HEK293T (cell line): Measurements from ENCODE around the gene ELMO3.

Experiments
- CTCF ChIA-PET: fragments of 350-600 bp; formaldehyde crosslinking; extraction: SDS; loops from one replicate; lab custom pipeline; 2021; ENCODE audit warnings: antibody characterized with exemption, inconsistent platforms; lab: Yijun Ruan, JAX
- POLR2A ChIA-PET: fragments of 350-600 bp; formaldehyde crosslinking; extraction: SDS; loops from one replicate; lab custom pipeline; 2020; ENCODE audit warnings: antibody characterized with exemption, inconsistent platforms; lab: Yijun Ruan, JAX
- DNase-seq: peaks from one replicate; pipeline ENCODE4 v3.0.0; 2012; ENCODE audit warnings: mixed read lengths; ENCODE audit errors: extremely low spot score
- ARNT ChIP-seq: fragments of 450-650 bp; IDR thresholded peaks from 2 replicates; pipeline ENCODE4 v1.6.1; 2017; ENCODE audit warnings: mild to moderate bottlenecking
- BHLHE40 ChIP-seq: fragments of 450-650 bp; IDR thresholded peaks from 2 replicates; pipeline ENCODE4 v1.6.1; 2016; ENCODE audit warnings: mild to moderate bottlenecking, moderate library complexity, borderline replicate concordance
- CTBP1 ChIP-seq: fragments of 450-650 bp; IDR thresholded peaks from 2 replicates; pipeline ENCODE4 v1.6.1; 2016; ENCODE audit warnings: borderline replicate concordance
- ELF4 ChIP-seq: fragments of 450-650 bp; IDR thresholded peaks from 2 replicates; pipeline ENCODE4 v1.6.1; 2017; ENCODE audit warnings: antibody characterized with exemption
- FOXA1 ChIP-seq: fragments of 450-650 bp; IDR thresholded peaks from 2 replicates; pipeline ENCODE4 v1.6.1; 2016; ENCODE audit warnings: mild to moderate bottlenecking
- FOXK2 ChIP-seq: fragments of 450-650 bp; IDR thresholded peaks from 2 replicates; pipeline ENCODE4 v1.6.1; 2016; ENCODE audit warnings: mild to moderate bottlenecking
- FOXM1 ChIP-seq: fragments of 450-650 bp; IDR thresholded peaks from 2 replicates; pipeline ENCODE4 v1.6.1; 2017; ENCODE audit warnings: mild to moderate bottlenecking, borderline replicate concordance
- HDGF ChIP-seq: fragments of 450-650 bp; IDR thresholded peaks from 2 replicates; pipeline ENCODE4 v1.6.1; 2017; ENCODE audit warnings: antibody characterized with exemption, borderline replicate concordance
- L3MBTL2 ChIP-seq: fragments of 450-650 bp; conservative IDR thresholded peaks from 2 replicates; pipeline ENCODE4 v1.6.1; 2016; ENCODE audit warnings: mild to moderate bottlenecking
- LEF1 ChIP-seq: fragments of 450-650 bp; IDR thresholded peaks from 2 replicates; pipeline ENCODE4 v1.6.1; 2017; ENCODE audit warnings: mild to moderate bottlenecking, borderline replicate concordance
- NFRKB ChIP-seq: fragments of 450-650 bp; IDR thresholded peaks from 2 replicates; pipeline ENCODE4 v1.6.1; 2016; ENCODE audit warnings: mild to moderate bottlenecking, moderate library complexity
- PKNOX1 ChIP-seq: fragments of 450-650 bp; IDR thresholded peaks from 2 replicates; pipeline ENCODE4 v1.6.1; 2016
- SP1 ChIP-seq: fragments of 450-650 bp; IDR thresholded peaks from 2 replicates; pipeline ENCODE4 v1.6.1; 2017
- SUZ12 ChIP-seq: fragments of 450-650 bp; IDR thresholded peaks from 2 replicates; pipeline ENCODE4 v1.6.1; 2016; ENCODE audit warnings: mild to moderate bottlenecking
- TARDBP ChIP-seq: fragments of 450-650 bp; IDR thresholded peaks from 2 replicates; pipeline ENCODE4 v1.6.1; 2016
- ZNF384 ChIP-seq: fragments of 450-650 bp; IDR thresholded peaks from 2 replicates; pipeline ENCODE4 v1.6.1; 2016

The ELMO3 gene

GRCh38 chr16:67188323-67188722 lies 10.6 kb upstream of the ELMO3 start:
- DNase-seq, result no peak
- TF ChIP-seq FOXK2, result no peak
- ChIA-PET POLR2A (no interaction called here), CTCF (no interaction called here)

- POLR2A ChIA-PET, result no interaction called here
- TF ChIP-seq HDGF (no peak), LEF1 (no peak), CTBP1 (no peak), BHLHE40 (no peak), SUZ12 (no peak), FOXA1 (no peak), TARDBP (no peak), SP1 (no peak)
- CTCF ChIA-PET, result no interaction called here
- no peak for DNase-seq
These were observed 10.1 kb upstream of the ELMO3 start for GRCh38 chr16:67188798-67189197.

- TF ChIP-seq NFRKB (no peak), FOXK2 (no peak), SUZ12 (no peak), ARNT (no peak), ZNF384 (no peak), HDGF (no peak), BHLHE40 (no peak)
- no peak for DNase-seq
- CTCF ChIA-PET, result interaction anchor here (0.6 to 0.8 kb wide), 2 partner anchors 20 to 165 kb away, joined by 3 read pairs; partner anchors contain the start of gene NOL3
- POLR2A ChIA-PET, result interaction anchor here (0.7 to 2.0 kb wide), 3 partner anchors 19 to 37 kb away, joined by 3 to 7 read pairs (median 5); partner anchors contain the start of genes NOL3 and TMEM208
These were observed 8.9 kb upstream of the ELMO3 start, which contains the start of gene EXOC3L1 for GRCh38 chr16:67190041-67190440. Gene EXOC3L1 (minus strand): TSS chr16:67190136. CDS start chr16:67189676, 460 bp downstream.

GRCh38 chr16:67190448-67191399 lies 8.2 kb upstream of the ELMO3 start:
- TF ChIP-seq FOXM1 (no peak), ELF4 (no peak), SUZ12 (no peak), BHLHE40 (no peak), HDGF (no peak), LEF1 (no peak), NFRKB (no peak), CTBP1 (no peak), TARDBP (no peak), FOXK2 (no peak), PKNOX1 (no peak), L3MBTL2 (no peak), SP1 (no peak), ZNF384 (no peak), FOXA1 (no peak), ARNT (no peak)
- ChIA-PET CTCF (interaction anchor here (0.6 to 0.8 kb wide), 2 partner anchors 20 to 165 kb away, joined by 3 read pairs; partner anchors contain the start of gene NOL3), POLR2A (interaction anchor here (0.7 to 2.0 kb wide), 3 partner anchors 20 to 36 kb away, joined by 3 to 7 read pairs (median 5); partner anchors contain the start of genes NOL3 and TMEM208)
- DNase-seq, result no peak

GRCh38 chr16:67191411-67191994 lies 7.4 kb upstream of the ELMO3 start:
- CTCF ChIA-PET, result no interaction called here
- no peak for DNase-seq
- POLR2A ChIA-PET, result no interaction called here
- TF ChIP-seq SP1, result no peak
- no peak for TF ChIP-seq SUZ12
- no peak for TF ChIP-seq L3MBTL2
- no peak for TF ChIP-seq LEF1
- no peak for TF ChIP-seq ARNT
- no peak for TF ChIP-seq FOXK2
- TF ChIP-seq CTBP1, result no peak
- no peak for TF ChIP-seq NFRKB
- TF ChIP-seq ZNF384, result no peak

GRCh38 chr16:67191995-67192681 lies 6.8 kb upstream of the ELMO3 start, which contains the start of gene E2F4:
Gene E2F4 (plus strand): TSS chr16:67192155. CDS start chr16:67192228, 73 bp downstream.
- DNase-seq, result peak; percentile 93
- TF ChIP-seq LEF1 (peak; percentile 25; the same call in 1 of the 2 replicates), ZNF384 (no peak), SP1 (no peak), ELF4 (peak; percentile 76)
- POLR2A ChIA-PET, result interaction anchor here (1.0 to 1.9 kb wide), 5 partner anchors 17 to 56 kb away, joined by 3 to 7 read pairs (median 3); partner anchors contain the start of genes FHOD1 and TMEM208
- CTCF ChIA-PET, result interaction anchor here (0.6 to 0.8 kb wide), 2 partner anchors 34 to 35 kb away, joined by 3 read pairs; no protein-coding TSS in a partner anchor
